MCF 10A (cell line): Measurements from ENCODE around the gene DTD2. TPM values are rescaled to one million over a fixed set of nuclear protein-coding genes. Genes with fewer than 3 reads are reported as not detected.
"Not testable (repeated sequence)": the region's sequence is repeated elsewhere in the genome, so short reads cannot be mapped to it uniquely, and the experiment has no call there.

ENCODE experiments used
- BruUV-seq: library from RNA; stranded (reverse); fragments of 400-500 nt; replicated peaks from 2 replicates; lab custom pipeline; 2021; lab: Mats Ljungman, UMichigan
- CTCF ChIA-PET: fragments of 300-600 bp; sonication (Branson Sonifier 250); formaldehyde crosslinking; extraction: SDS; loops from one replicate; lab custom pipeline; 2021; ENCODE audit warnings: antibody characterized with exemption, inconsistent platforms; lab: Yijun Ruan, JAX
- POLR2A ChIA-PET: fragments of 300-600, 350-650 bp; sonication (Branson Sonifier 250); formaldehyde crosslinking; extraction: SDS; loops from one replicate; lab custom pipeline; 2020; ENCODE audit warnings: antibody characterized with exemption, inconsistent platforms; lab: Yijun Ruan, JAX
- DNase-seq: peaks from one replicate; pipeline ENCODE4 v3.0.0-alpha.2; 2018; ENCODE audit not compliant: unreplicated experiment
- H3K27ac Mint-ChIP-seq: one replicate; pipeline ENCODE4 v1.8.0; 2022; ENCODE audit warnings: mild to moderate bottlenecking, low read depth, mixed read lengths; ENCODE audit not compliant: unreplicated experiment
- H3K27me3 Mint-ChIP-seq: one replicate; pipeline ENCODE4 v1.8.0; 2022; ENCODE audit warnings: mixed read lengths; ENCODE audit not compliant: insufficient read depth, unreplicated experiment
- H3K36me3 Mint-ChIP-seq: one replicate; pipeline ENCODE4 v1.8.0; 2022; ENCODE audit warnings: mild to moderate bottlenecking, moderate library complexity, mixed read lengths; ENCODE audit not compliant: insufficient read depth, unreplicated experiment
- H3K4me1 Mint-ChIP-seq: one replicate; pipeline ENCODE4 v1.8.0; 2022; ENCODE audit warnings: mixed read lengths; ENCODE audit not compliant: insufficient read depth, unreplicated experiment
- H3K4me3 Mint-ChIP-seq: one replicate; pipeline ENCODE4 v1.8.0; 2022; ENCODE audit warnings: mild to moderate bottlenecking, moderate library complexity, mixed read lengths; ENCODE audit not compliant: unreplicated experiment
- H3K9me3 Mint-ChIP-seq: one replicate; pipeline ENCODE4 v1.8.0; 2022; ENCODE audit warnings: mixed read lengths; ENCODE audit not compliant: unreplicated experiment
- intact Hi-C: fragments of 100-400 bp; cut with micrococcal nuclease; formaldehyde crosslinking; loops from 2 replicates; pipeline ENCODE4 v1.14.1; 2022
- total RNA-seq: library from RNA; stranded (reverse); gene quantifications from 2 replicates; pipeline ENCODE4 v1.2.3, GENCODE V29; 2022
- TF ChIP-seq, protein P1 (sequence below): fragments of 200-600 bp; IDR thresholded peaks from one replicate; pipeline ENCODE4 v1.8.0; 2022; ENCODE audit warnings: antibody characterized with exemption, mild to moderate bottlenecking; ENCODE audit not compliant: unreplicated experiment

The DTD2 gene
- total RNA-seq, 1 experiment from 2014 or later, result 24.4 TPM

GRCh38 chr14:31440280-31440679 is 17.0 kb downstream of the DTD2 start:
- peak overlapping the region; percentile 46 for H3K27ac Mint-ChIP-seq
- no peaks in the 10 kb centered on the region for H3K27me3 Mint-ChIP-seq
- BruUV-seq, result no TSS peak
- no peaks in the 10 kb centered on the region for H3K9me3 Mint-ChIP-seq
- H3K4me1 Mint-ChIP-seq, result peaks cover 13% of the 10 kb centered on the region
- no peak overlapping the region for H3K4me3 Mint-ChIP-seq
- POLR2A ChIA-PET, result no interaction called here
- intact Hi-C loops, result no loop called here
- no peak for DNase-seq
- TF ChIP-seq, protein P1, sequence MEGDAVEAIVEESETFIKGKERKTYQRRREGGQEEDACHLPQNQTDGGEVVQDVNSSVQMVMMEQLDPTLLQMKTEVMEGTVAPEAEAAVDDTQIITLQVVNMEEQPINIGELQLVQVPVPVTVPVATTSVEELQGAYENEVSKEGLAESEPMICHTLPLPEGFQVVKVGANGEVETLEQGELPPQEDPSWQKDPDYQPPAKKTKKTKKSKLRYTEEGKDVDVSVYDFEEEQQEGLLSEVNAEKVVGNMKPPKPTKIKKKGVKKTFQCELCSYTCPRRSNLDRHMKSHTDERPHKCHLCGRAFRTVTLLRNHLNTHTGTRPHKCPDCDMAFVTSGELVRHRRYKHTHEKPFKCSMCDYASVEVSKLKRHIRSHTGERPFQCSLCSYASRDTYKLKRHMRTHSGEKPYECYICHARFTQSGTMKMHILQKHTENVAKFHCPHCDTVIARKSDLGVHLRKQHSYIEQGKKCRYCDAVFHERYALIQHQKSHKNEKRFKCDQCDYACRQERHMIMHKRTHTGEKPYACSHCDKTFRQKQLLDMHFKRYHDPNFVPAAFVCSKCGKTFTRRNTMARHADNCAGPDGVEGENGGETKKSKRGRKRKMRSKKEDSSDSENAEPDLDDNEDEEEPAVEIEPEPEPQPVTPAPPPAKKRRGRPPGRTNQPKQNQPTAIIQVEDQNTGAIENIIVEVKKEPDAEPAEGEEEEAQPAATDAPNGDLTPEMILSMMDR, result no peak
- H3K36me3 Mint-ChIP-seq, result peaks cover 8% of the 10 kb centered on the region
- CTCF ChIA-PET, result no interaction called here

DNA sequence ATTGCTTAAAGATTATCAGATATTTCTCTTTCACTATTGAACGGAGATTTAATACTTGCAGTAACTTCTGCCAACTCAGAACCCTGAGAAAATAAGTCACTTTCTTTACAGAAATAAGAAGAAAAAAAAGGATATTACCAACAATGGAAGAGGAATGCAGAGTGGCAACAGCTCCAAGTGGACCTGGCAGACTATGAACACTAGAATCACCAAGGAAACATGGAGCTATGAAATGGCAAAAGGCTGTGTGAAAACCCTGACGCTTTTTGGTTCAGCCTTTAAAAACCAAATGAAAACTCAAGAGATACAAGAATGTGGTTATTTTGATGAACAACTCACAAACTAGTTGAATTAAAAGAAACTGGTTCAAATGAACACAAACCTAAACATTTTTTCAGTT is 17.7 kb downstream of the DTD2 start:
- H3K36me3 Mint-ChIP-seq, result peaks cover 6% of the 10 kb centered on the region
- no peaks in the 10 kb centered on the region for H3K27me3 Mint-ChIP-seq
- TF ChIP-seq, protein P1, result no peak
- peaks cover 15% of the 10 kb centered on the region for H3K4me1 Mint-ChIP-seq
- H3K4me3 Mint-ChIP-seq, result no peak overlapping the region
- no peak overlapping the region for H3K27ac Mint-ChIP-seq
- intact Hi-C loops, result no loop called here
- no peak for DNase-seq
- no peaks in the 10 kb centered on the region for H3K9me3 Mint-ChIP-seq
- POLR2A ChIA-PET, result interaction anchor here (0.7 kb wide), 1 partner anchor 18 kb away, joined by 4 read pairs; the partner anchor contains the start of gene DTD2
- CTCF ChIA-PET, result no interaction called here
- no TSS peak for BruUV-seq

- H3K27ac Mint-ChIP-seq, intact Hi-C loops, H3K9me3 Mint-ChIP-seq, H3K4me3 Mint-ChIP-seq, CTCF ChIA-PET, H3K36me3 Mint-ChIP-seq, BruUV-seq, H3K27me3 Mint-ChIP-seq, POLR2A ChIA-PET, DNase-seq: not testable (repeated sequence)
- H3K4me1 Mint-ChIP-seq, result peaks cover 10% of the 10 kb centered on the region
These were observed 20.1 kb downstream of the DTD2 start for GRCh38 chr14:31437045-31437691.

DNA sequence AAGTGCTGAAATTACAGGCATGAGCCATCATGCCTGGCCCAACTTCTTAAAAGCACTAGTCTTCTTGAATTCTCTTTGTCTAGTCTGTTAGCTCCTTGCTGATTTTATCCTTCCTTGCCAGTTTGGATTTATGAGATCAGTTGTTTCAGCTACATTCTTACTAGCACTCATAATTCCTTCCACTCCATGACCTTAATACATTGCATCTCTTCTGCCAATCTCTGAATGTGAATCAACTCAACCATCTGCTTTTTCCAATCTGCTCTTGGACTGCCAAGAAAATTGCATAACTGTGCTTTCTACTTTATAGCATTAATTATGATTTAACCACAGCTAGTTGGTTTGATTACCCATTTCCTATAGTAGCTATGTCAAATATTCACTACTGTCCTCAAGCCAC is 22.0 kb downstream of the DTD2 start:
- BruUV-seq, result no TSS peak
- peaks cover 10% of the 10 kb centered on the region for H3K4me1 Mint-ChIP-seq
- DNase-seq, result no peak
- H3K27ac Mint-ChIP-seq, result peak overlapping the region; percentile 46
- H3K27me3 Mint-ChIP-seq, result no peaks in the 10 kb centered on the region
- peaks cover 8% of the 10 kb centered on the region for H3K9me3 Mint-ChIP-seq
- H3K36me3 Mint-ChIP-seq, result no peaks in the 10 kb centered on the region
- ChIA-PET CTCF (interaction anchor here (0.8 to 2.3 kb wide), 4 partner anchors 9 to 15 kb away, joined by 3 to 11 read pairs (median 6); partner anchors contain the start of gene HEATR5A), POLR2A (interaction anchor here (2.7 kb wide), 1 partner anchor 15 kb away, joined by 29 read pairs; the partner anchor contains the start of gene HEATR5A)
- H3K4me3 Mint-ChIP-seq, result no peak overlapping the region
- TF ChIP-seq, protein P1, result no peak
- intact Hi-C loops, result no loop called here
